Measurements from ENCODE around the gene POR.
"Not testable (repeated sequence)": the region's sequence is repeated elsewhere in the genome, so short reads cannot be mapped to it uniquely, and the experiment has no call there.

The POR gene

GRCh38 chr7:75900617-75901315 is 14.2 kb upstream of the POR start:
- TF ChIP-seq CTCF (IDR thresholded peaks at IDR 0.05; ENCODE audit: poor library complexity, severe bottlenecking) = no peak
- ATAC-seq (ENCODE audit: low read depth) (no peak), DNase-seq (ENCODE audit: low spot score) (no peak)
- no peaks in the 10 kb centered on the region for H3K27me3 ChIP-seq (ENCODE audit: insufficient read depth, poor library complexity, severe bottlenecking)
- H3K4me3 ChIP-seq (ENCODE audit: severe bottlenecking) = no peak overlapping the region
- H3K9me3 ChIP-seq (ENCODE audit: severe bottlenecking) = no peaks in the 10 kb centered on the region
- no peak overlapping the region for H3K27ac ChIP-seq (ENCODE audit: poor library complexity, severe bottlenecking)
- no peaks in the 10 kb centered on the region for H3K36me3 ChIP-seq (ENCODE audit: low read depth)
- no peaks in the 10 kb centered on the region for H3K4me1 ChIP-seq (ENCODE audit: insufficient read depth, poor library complexity, severe bottlenecking)

- Histone ChIP-seq H3K27me3 (ENCODE audit: insufficient read depth, poor library complexity, severe bottlenecking) (no peaks in the 10 kb centered on the region), H3K9me3 (ENCODE audit: severe bottlenecking) (no peaks in the 10 kb centered on the region), H3K36me3 (ENCODE audit: low read depth) (no peaks in the 10 kb centered on the region), H3K27ac (ENCODE audit: poor library complexity, severe bottlenecking) (no peak overlapping the region), H3K4me3 (ENCODE audit: severe bottlenecking) (no peak overlapping the region), H3K4me1 (ENCODE audit: insufficient read depth, poor library complexity, severe bottlenecking) (no peaks in the 10 kb centered on the region)
- ATAC-seq (ENCODE audit: low read depth) (peak; percentile 94), DNase-seq (ENCODE audit: low spot score) (no peak)
- TF ChIP-seq CTCF (IDR thresholded peaks at IDR 0.05; ENCODE audit: poor library complexity, severe bottlenecking) = no peak
These were observed 9.0 kb upstream of the POR start for GRCh38 chr7:75905785-75906604.

GRCh38 chr7:75906991-75907667 is 7.8 kb upstream of the POR start:
- Histone ChIP-seq H3K9me3 (ENCODE audit: severe bottlenecking) (no peaks in the 10 kb centered on the region), H3K27me3 (ENCODE audit: insufficient read depth, poor library complexity, severe bottlenecking) (no peaks in the 10 kb centered on the region), H3K4me3 (ENCODE audit: severe bottlenecking) (no peak overlapping the region), H3K36me3 (ENCODE audit: low read depth) (no peaks in the 10 kb centered on the region), H3K27ac (ENCODE audit: poor library complexity, severe bottlenecking) (no peak overlapping the region), H3K4me1 (ENCODE audit: insufficient read depth, poor library complexity, severe bottlenecking) (no peaks in the 10 kb centered on the region)
- no peak for TF ChIP-seq CTCF (IDR thresholded peaks at IDR 0.05; ENCODE audit: poor library complexity, severe bottlenecking)
- DNase-seq (ENCODE audit: low spot score) = no peak
- no peak for ATAC-seq (ENCODE audit: low read depth)

GRCh38 chr7:75907668-75908039 is 7.3 kb upstream of the POR start:
- not testable (repeated sequence) for ATAC-seq (ENCODE audit: low read depth); H3K4me3 ChIP-seq (ENCODE audit: severe bottlenecking); H3K9me3 ChIP-seq (ENCODE audit: severe bottlenecking); H3K4me1 ChIP-seq (ENCODE audit: insufficient read depth, poor library complexity, severe bottlenecking); DNase-seq (ENCODE audit: low spot score); H3K27ac ChIP-seq (ENCODE audit: poor library complexity, severe bottlenecking); H3K27me3 ChIP-seq (ENCODE audit: insufficient read depth, poor library complexity, severe bottlenecking); H3K36me3 ChIP-seq (ENCODE audit: low read depth)

- ATAC-seq (ENCODE audit: low read depth) (no peak), DNase-seq (ENCODE audit: low spot score) (no peak)
- Histone ChIP-seq H3K27me3 (ENCODE audit: insufficient read depth, poor library complexity, severe bottlenecking) (no peaks in the 10 kb centered on the region), H3K27ac (ENCODE audit: poor library complexity, severe bottlenecking) (no peak overlapping the region), H3K36me3 (ENCODE audit: low read depth) (no peaks in the 10 kb centered on the region), H3K4me3 (ENCODE audit: severe bottlenecking) (no peak overlapping the region), H3K4me1 (ENCODE audit: insufficient read depth, poor library complexity, severe bottlenecking) (no peaks in the 10 kb centered on the region), H3K9me3 (ENCODE audit: severe bottlenecking) (no peaks in the 10 kb centered on the region)
- TF ChIP-seq CTCF (IDR thresholded peaks at IDR 0.05; ENCODE audit: poor library complexity, severe bottlenecking) = no peak
These were observed 5.3 kb upstream of the POR start for GRCh38 chr7:75909521-75910132.

GRCh38 chr7:75911186-75911585 is 3.8 kb upstream of the POR start:
- H3K27ac ChIP-seq (ENCODE audit: poor library complexity, severe bottlenecking); H3K4me1 ChIP-seq (ENCODE audit: insufficient read depth, poor library complexity, severe bottlenecking); ATAC-seq (ENCODE audit: low read depth); H3K4me3 ChIP-seq (ENCODE audit: severe bottlenecking); H3K27me3 ChIP-seq (ENCODE audit: insufficient read depth, poor library complexity, severe bottlenecking); H3K36me3 ChIP-seq (ENCODE audit: low read depth); DNase-seq (ENCODE audit: low spot score); H3K9me3 ChIP-seq (ENCODE audit: severe bottlenecking): not testable (repeated sequence)

Measured in RWPE2 (cell line).